ENCODE data around the gene FFAR4. TPM values are rescaled to one million over a fixed set of nuclear protein-coding genes. Genes with fewer than 3 reads are reported as not detected.

The FFAR4 gene
- total RNA-seq, 1 experiment from 2014 or later: 2.7 TPM

GRCh38 chr10:93584445-93584844 lies 18.0 kb downstream of the FFAR4 start:
- DNase-seq: no peak
- Mint-ChIP-seq H3K9me3 (ENCODE audit: unreplicated experiment) (peaks cover 4% of the 10 kb centered on the region), H3K36me3 (ENCODE audit: insufficient read depth, unreplicated experiment) (peaks cover 7% of the 10 kb centered on the region), H3K27me3 (ENCODE audit: insufficient read depth, unreplicated experiment) (no peaks in the 10 kb centered on the region), H3K4me1 (ENCODE audit: low read depth, unreplicated experiment) (peaks cover 2% of the 10 kb centered on the region), H3K27ac (ENCODE audit: unreplicated experiment) (no peak overlapping the region), H3K4me3 (ENCODE audit: unreplicated experiment) (no peak overlapping the region)
- H3K9me3 ChIP-seq: peaks cover 4% of the 10 kb centered on the region; the same call in 1 of the 2 replicates
- no peaks in the 10 kb centered on the region for H3K36me3 ChIP-seq (ENCODE audit: control insufficient read depth, insufficient read depth, low read length)
- POLR2A ChIA-PET: no interaction called here
- intact Hi-C loops (cut with micrococcal nuclease; ENCODE audit: unreplicated experiment): no loop called here
- CTCF ChIA-PET: no interaction called here
- no peaks in the 10 kb centered on the region for H3K27me3 ChIP-seq (replicated peaks; ENCODE audit: control insufficient read depth, insufficient read depth, low read length)
- peaks cover 3% of the 10 kb centered on the region for H3K4me1 ChIP-seq
- no peak for TF ChIP-seq CTCF (IDR thresholded peaks at IDR 0.05; ENCODE audit: insufficient read depth in 1 of 2, low read depth in 1 of 2, low read length in 1 of 2, severe bottlenecking in 1 of 2, unreplicated experiment in 1 of 2)
- BruUV-seq (replicated peaks): no TSS peak
- no peak overlapping the region for H3K4me3 ChIP-seq (ENCODE audit: low read depth, low read length)

- Histone ChIP-seq H3K4me3 (ENCODE audit: low read depth, low read length) (no peak overlapping the region), H3K36me3 (ENCODE audit: control insufficient read depth, insufficient read depth, low read length) (no peaks in the 10 kb centered on the region; the same call in 1 of the 2 replicates), H3K4me1 (peaks cover 21% of the 10 kb centered on the region), H3K27me3 (replicated peaks; ENCODE audit: control insufficient read depth, insufficient read depth, low read length) (no peaks in the 10 kb centered on the region), H3K9me3 (no peaks in the 10 kb centered on the region)
- peaks cover 15% of the 10 kb centered on the region for H3K4me1 Mint-ChIP-seq (ENCODE audit: low read depth, unreplicated experiment)
- POLR2A ChIA-PET: no interaction called here
- no peak for TF ChIP-seq CTCF (IDR thresholded peaks at IDR 0.05; ENCODE audit: insufficient read depth in 1 of 2, low read depth in 1 of 2, low read length in 1 of 2, severe bottlenecking in 1 of 2, unreplicated experiment in 1 of 2)
- H3K27me3 Mint-ChIP-seq (ENCODE audit: insufficient read depth, unreplicated experiment): no peaks in the 10 kb centered on the region
- DNase-seq: no peak
- H3K4me3 Mint-ChIP-seq (ENCODE audit: unreplicated experiment): no peak overlapping the region
- BruUV-seq (replicated peaks): no TSS peak
- no peaks in the 10 kb centered on the region for H3K9me3 Mint-ChIP-seq (ENCODE audit: unreplicated experiment)
- intact Hi-C loops (cut with micrococcal nuclease; ENCODE audit: unreplicated experiment): loop anchor here (5.0 to 10.0 kb wide), 2 partner anchors 38 to 85 kb away; no protein-coding TSS in a partner anchor
- CTCF ChIA-PET: interaction anchor here (0.6 to 2.1 kb wide), 2 partner anchors 11 to 35 kb away, joined by 5 to 10 read pairs; no protein-coding TSS in a partner anchor
- H3K27ac Mint-ChIP-seq (ENCODE audit: unreplicated experiment): no peak overlapping the region
- H3K36me3 Mint-ChIP-seq (ENCODE audit: insufficient read depth, unreplicated experiment): peaks cover 15% of the 10 kb centered on the region
Observed at GRCh38 chr10:93589648-93590562, 23.4 kb downstream of the FFAR4 start.

GRCh38 chr10:93590638-93591037 lies 24.2 kb downstream of the FFAR4 start:
- TF ChIP-seq CTCF (IDR thresholded peaks at IDR 0.05; ENCODE audit: insufficient read depth in 1 of 2, low read depth in 1 of 2, low read length in 1 of 2, severe bottlenecking in 1 of 2, unreplicated experiment in 1 of 2): no peak
- ChIA-PET POLR2A (no interaction called here), CTCF (interaction anchor here (0.6 to 2.1 kb wide), 2 partner anchors 11 to 36 kb away, joined by 5 to 10 read pairs; no protein-coding TSS in a partner anchor)
- no peak overlapping the region for H3K4me3 Mint-ChIP-seq (ENCODE audit: unreplicated experiment)
- no peak overlapping the region for H3K27ac Mint-ChIP-seq (ENCODE audit: unreplicated experiment)
- Histone ChIP-seq H3K4me1 (peaks cover 21% of the 10 kb centered on the region), H3K27me3 (replicated peaks; ENCODE audit: control insufficient read depth, insufficient read depth, low read length) (no peaks in the 10 kb centered on the region), H3K4me3 (ENCODE audit: low read depth, low read length) (no peak overlapping the region), H3K36me3 (ENCODE audit: control insufficient read depth, insufficient read depth, low read length) (no peaks in the 10 kb centered on the region; the same call in 1 of the 2 replicates), H3K9me3 (no peaks in the 10 kb centered on the region)
- BruUV-seq (replicated peaks): no TSS peak
- H3K4me1 Mint-ChIP-seq (ENCODE audit: low read depth, unreplicated experiment): peaks cover 15% of the 10 kb centered on the region
- intact Hi-C loops (cut with micrococcal nuclease; ENCODE audit: unreplicated experiment): loop anchor here (10.0 kb wide), 1 partner anchor 84 kb away; no protein-coding TSS in a partner anchor
- no peaks in the 10 kb centered on the region for H3K9me3 Mint-ChIP-seq (ENCODE audit: unreplicated experiment)
- no peak for DNase-seq
- no peaks in the 10 kb centered on the region for H3K27me3 Mint-ChIP-seq (ENCODE audit: insufficient read depth, unreplicated experiment)
- H3K36me3 Mint-ChIP-seq (ENCODE audit: insufficient read depth, unreplicated experiment): peaks cover 15% of the 10 kb centered on the region

Measured in Caco-2 (cell line).